NCI-H2196 (cell line): ENCODE measurements around the gene NCAPH2.

ENCODE experiments used
- DNase-seq: peaks from one replicate; lab custom pipeline; 2025; ENCODE audit not compliant: unreplicated experiment; lab: John Stamatoyannopoulos, UW

NCAPH2 gene

DNA sequence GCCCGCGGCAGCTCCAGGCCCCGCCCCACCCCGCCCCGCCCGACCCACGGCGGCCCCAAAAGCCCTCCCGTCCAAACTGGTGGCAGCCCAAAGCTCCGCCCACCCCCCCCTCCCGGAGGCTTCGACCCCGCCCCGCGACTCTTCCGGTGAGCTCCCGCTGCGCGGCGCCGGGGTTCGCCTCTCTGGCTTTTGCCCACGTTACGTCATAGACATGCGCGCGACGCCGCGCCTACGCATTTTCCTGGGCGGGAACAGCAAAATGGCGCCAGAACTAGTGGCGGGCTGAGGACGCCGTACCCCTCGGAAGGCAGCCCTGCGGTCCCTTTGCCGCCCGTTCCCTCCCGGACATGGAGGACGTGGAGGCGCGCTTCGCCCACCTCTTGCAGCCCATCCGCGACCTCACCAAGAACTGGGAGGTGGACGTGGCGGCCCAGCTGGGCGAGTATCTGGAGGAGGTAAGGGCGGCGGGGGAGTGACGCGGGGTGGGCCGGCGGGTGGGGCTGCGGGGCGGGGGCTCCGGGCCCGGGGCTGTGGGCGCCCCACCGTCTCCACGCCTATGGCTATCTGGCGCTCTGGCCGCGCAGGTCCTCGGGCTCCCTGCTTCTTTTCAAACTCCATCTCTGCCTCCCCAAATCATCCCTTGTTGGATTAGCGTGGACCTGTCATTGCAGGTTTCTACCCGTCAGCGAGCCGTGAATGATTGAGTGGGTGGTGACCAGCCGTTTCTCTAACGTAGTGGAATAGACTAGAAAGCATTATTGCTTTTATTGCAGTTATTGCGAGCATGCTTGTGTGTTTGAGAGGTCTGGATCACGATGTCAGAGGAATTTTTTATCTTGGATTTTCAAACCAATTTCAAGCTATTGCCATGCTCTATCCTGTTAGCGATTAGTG lies at the start of gene NCAPH2:
Gene NCAPH2 (plus strand): TSS at position 234 of the 894 bp plus-strand sequence. CDS start 114 bp downstream, at position 348.
- DNase-seq, result peak; percentile 91

- no peak for DNase-seq
Observed at GRCh38 chr22:50459016-50459415, 49.0 kb upstream of the NCAPH2 start.

DNA sequence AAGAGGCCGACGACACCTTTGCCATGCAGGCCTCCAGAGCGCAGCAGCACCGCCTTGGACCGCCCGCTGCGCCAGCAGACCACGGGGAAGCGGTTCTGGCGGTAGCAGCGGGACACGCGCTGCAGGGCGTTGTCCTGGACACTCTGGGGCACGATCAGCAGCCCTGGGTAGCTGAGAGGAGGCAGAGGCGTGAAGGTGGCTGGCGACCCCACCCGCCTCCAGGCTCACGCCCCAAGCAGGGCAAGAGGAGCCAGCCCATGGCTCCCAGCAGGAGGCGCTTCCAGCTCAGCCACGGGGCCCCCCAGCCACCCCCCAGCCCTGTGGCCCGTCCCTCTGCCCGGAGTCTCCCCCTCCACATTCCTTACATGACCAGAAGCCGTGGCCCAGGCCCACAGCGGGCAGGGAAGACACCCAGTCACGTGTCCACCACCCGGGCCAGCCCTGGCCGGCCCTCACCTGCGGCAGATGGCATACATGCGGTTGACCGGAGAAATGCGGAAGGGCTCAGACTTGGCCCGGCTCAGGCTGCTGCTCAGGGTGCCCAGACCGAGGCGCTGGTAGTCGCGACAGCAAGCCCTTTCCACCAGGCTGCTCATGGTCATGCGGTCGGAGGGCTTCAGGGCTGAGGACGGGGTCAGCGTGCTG lies 48.4 kb upstream of the NCAPH2 start:
- no peak for DNase-seq

- no peak for DNase-seq
Observed at GRCh38 chr22:50460938-50461337, 47.1 kb upstream of the NCAPH2 start.

DNA sequence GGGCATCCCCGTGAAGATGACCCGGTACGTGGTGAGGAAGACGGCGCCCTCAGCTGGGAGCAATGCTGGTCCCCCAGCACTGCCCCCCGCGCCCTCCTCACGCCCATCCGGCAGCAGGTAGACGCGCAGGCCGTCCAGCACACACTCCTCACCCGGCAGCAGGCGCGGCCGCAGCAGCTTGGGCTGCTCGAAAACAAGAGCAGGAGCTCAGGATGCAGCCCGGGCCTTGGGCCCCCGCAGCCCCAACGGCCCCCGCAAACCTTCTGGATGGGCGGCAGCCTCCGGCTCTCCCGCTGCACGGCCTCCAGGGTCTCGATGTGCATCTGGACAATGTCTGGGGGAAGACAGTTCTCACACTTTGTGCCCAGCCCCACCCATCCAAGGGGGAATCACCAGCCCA lies 46.5 kb upstream of the NCAPH2 start:
- DNase-seq, result no peak

- DNase-seq, result no peak
Observed at GRCh38 chr22:50461979-50462540, 46.0 kb upstream of the NCAPH2 start.

DNA sequence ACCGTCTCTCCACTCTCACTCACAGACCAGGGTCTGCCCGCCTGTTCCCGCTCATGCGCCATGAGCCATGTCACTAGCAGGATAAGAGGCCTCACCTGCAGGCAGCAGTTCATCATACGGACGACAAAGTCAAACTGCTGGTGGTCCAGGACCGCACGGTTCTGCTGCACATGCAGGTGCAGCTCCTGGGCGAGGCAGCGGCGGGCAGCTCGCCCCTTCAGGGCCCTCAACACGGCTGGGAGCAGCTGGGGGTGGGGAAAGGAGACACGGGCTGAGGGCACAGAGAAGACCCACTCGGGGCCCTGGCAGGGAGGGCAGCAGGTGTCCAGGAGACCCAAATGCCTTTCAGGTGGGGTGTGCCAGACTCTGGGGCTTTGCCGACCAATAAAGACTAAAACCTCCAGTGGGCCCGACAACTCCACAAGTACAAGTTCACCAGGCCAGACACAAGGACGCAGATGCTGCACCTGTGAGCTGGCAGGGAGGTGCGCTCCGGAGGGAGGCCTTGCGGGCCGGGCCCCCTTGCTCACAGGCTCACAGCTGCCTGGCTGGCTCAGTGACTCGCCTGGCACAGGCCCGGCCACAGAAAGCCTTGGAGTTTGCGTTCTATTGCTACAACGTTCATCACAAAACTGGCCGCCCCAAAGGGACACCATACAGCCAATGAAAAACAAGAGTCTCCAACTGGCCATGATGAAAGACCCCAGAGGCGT lies 44.7 kb upstream of the NCAPH2 start:
- no peak for DNase-seq

DNA sequence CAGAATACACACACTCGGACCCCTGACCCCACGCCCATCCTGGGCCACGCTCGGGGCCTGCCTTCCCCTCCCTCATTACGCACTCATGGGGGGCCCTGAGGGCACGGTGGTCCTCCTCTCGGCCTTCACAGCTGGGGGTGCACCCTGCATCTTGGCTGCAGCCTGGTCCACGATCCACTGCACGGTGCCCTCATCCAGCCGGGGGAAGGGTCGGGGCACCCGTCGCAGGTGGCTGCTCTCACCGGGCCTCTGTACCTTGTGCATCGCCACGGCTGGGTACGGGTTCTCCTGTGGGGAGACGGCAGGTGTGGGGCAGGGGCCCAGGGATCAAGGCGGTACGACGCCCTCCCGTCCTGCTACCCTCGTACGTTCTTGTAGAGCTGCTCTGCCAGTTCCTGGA lies 43.6 kb upstream of the NCAPH2 start:
- DNase-seq, result no peak

GRCh38 chr22:50465066-50465930 lies 42.7 kb upstream of the NCAPH2 start:
- DNase-seq, result no peak

DNA sequence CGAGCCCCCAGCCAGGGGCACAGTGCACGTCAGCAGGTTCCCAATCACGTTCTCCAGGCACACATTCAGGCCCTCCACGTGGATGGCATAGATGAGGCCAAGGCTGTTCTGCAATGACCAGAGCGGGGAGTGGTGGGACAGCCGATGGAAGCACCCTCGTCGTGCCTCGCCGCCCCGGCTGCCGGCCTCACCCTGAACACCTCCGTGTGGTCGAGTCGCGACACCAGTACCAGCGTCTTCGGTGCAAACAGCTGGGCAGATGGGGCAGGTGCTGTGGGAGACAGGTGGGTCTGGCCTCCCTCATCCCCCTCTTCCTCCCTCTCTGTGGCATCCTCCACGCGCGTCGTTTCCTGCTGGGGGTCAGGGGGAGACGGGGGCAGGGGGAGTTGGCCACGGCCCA lies 40.7 kb upstream of the NCAPH2 start:
- no peak for DNase-seq

DNA sequence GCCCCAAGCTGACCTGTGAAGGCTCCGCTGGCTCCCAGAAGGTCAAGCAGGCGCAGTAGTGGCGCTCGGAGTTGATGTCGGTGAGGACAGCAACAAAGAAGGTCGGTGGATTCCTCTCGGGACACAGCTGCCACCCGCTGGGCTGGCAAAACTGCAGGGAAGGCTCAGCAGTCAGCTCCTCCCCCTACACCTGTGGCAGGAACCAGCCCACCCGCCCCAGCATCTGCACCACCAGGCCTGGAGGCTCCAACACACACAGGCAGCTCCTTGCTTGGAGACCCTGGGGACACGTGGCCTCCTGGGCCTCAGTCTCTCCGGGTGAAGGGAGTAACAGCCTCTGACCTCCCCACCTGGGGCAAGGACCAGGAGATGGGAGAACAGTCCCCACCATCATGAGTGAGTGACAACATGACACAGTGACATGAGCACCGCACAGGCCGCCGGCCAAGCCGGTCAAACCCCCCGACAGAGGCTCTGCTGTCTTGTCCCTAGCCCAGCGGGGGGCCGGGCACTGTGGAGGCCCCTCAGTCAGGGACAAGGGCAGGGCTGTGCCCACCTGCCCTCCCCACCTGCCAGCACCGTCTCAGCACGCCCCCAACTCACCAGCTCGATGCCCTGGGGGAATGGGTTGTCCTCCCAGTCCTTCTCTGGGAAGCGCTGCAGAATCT lies 40.1 kb upstream of the NCAPH2 start:
- DNase-seq, result no peak

DNA sequence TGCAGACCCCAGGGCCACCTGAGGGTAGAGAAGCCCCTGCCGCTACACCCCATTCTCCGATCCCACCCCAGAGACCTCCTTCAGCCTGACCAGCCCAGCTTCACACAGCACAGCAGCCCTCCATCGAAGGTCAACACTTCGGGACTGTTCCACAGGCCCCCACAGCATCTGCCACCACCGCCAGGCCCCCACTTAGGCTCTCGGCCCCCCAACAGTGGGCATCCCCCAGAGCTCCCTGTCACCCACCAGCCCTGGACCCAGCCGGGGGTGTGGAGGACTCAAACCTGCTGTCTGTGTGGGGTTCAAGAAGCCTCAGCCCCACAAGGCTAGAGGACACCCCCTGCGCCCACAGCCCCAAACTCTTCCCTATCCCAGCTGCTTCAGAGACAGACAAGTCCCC lies 39.4 kb upstream of the NCAPH2 start:
- DNase-seq, result no peak

GRCh38 chr22:50469377-50470305 lies 38.4 kb upstream of the NCAPH2 start:
- DNase-seq, result peak; percentile 70

DNA sequence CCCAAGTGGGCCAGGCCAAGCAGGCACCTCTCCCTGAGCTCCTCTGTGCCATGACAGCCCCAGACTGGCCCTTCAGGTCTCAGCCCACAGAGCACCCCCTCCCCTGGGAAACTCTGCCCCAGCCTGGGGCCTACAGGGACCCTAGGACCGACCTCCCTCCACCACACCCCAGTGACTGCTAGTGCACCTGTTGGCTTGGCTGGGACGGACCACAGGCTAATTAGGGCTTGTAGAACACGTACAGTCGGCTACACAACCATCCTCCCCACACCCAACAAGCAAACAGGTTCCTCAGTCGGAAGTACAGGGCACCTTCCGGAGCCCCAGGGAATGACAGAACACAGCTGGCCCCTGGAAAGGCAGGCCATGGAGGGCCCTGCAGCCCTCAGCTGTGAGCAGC lies 37.5 kb upstream of the NCAPH2 start:
- no peak for DNase-seq

- DNase-seq, result no peak
Observed at GRCh38 chr22:50471197-50471847, 36.7 kb upstream of the NCAPH2 start.

DNA sequence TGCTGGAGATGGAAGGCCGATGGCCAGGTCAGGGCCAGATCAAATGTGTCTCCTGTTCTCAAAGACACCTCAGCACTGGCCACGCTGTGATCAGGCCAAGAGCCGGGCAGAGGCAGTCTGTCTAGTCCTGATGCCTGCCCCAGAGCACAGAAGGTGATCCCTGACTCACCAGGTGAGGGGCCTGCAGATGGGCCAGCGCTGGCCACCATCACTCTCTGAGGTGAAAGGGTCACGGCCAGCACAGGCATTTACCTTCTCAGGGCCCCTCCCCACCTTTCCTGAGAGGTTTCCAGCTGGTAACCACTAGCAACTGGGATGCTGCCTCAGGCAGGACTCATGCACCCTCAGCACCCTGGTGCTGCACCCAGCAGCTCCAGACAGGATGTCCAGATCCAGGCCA lies 36.1 kb upstream of the NCAPH2 start:
- DNase-seq, result no peak

DNA sequence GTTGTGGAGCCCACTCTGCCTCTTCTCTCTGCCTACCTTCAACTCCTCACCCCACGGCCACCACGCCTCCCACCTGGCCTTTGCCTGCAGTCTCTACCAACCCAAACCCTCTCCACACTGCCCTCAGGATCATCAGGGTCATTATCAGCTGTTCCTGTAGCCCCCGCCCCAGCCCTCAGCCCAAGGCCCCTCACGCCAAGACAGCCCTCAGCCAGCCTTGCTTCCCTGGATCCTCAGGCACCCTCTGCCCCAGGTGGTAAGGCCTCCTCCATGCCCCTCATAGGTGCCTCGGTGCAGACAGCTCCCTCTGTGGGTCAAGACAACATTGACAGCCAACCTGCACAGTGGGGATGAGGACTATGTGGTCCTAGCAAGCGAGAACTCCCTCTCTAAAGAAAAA lies 34.9 kb upstream of the NCAPH2 start:
- DNase-seq, result peak; percentile 9
